ENCODE results near the gene DDX10. TPM values are rescaled to one million over a fixed set of nuclear protein-coding genes. Genes with fewer than 3 reads are reported as not detected.

Gene DDX10
- polyA plus RNA-seq, 1 of the 3 experiments (the other 2 are of a cell fraction), result 35.8 TPM

DNA sequence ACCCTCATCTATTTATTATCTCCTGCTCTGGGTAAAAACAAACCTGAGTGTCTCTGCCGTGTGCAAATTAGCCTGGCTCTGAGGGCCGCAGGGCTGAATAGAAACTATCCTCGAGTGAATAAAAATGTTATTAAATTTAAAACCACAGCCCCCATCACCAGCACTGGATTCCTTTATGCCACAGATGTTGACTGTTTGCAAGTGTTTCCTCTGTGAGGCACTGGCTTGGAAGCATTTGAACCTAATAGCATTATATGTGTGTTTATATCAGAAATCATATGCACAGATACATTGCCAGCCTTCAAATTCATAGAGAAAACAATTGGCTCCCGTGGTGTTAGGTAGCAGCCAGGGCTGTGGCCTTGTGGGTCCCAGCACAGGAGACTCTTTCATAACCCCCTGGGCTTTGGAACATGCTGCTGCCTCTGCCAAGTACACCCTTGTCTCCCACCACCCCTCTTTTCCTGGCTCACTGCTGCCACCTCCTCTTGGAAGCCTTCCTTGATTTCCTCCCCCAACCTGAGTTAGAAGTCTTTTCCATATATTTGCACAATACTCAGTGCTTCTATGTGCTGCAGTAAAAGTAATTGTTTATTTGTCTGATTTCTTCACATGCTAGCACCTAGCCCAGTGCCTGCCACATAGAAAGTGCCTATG is 294.4 kb downstream of the DDX10 start:
- peak overlapping the region; percentile 23 to 38; a peak in 3 of 4 replicates for H3K4me3 ChIP-seq (ENCODE audit: low read depth in 2 of 2, low read length in 1 of 2)
- H4K20me1 ChIP-seq (ENCODE audit: insufficient read depth), result no peaks in the 10 kb centered on the region
- CTCF ChIA-PET, result interaction anchor here (1.0 to 1.9 kb wide), 4 partner anchors 8 to 262 kb away, joined by 3 to 7 read pairs (median 4); no protein-coding TSS in a partner anchor
- peak overlapping the region; percentile 65 for H3K4me2 ChIP-seq
- peak overlapping the region; percentile 85 to 87 for H3K27ac ChIP-seq (ENCODE audit: low read depth in 2 of 2, low read length in 1 of 2)
- H3K36me3 ChIP-seq (replicated peaks in 1 of 2; ENCODE audit: control insufficient read depth in 1 of 2, insufficient read depth in 2 of 2, low read length in 1 of 2), result no peaks in the 10 kb centered on the region
- 21% methylated on average over 4 of the region's 4 CpGs for WGBS (ENCODE audit: low lambda C conversion rate)
- peak overlapping the region; percentile 50; the same call in 1 of the 2 replicates for H3K9ac ChIP-seq
- H3K27me3 ChIP-seq (ENCODE audit: insufficient read depth), result no peaks in the 10 kb centered on the region
- peak overlapping the region; percentile 44; the same call in 1 of the 2 replicates for H2AFZ ChIP-seq (ENCODE audit: low read depth)
- H3K9me2 ChIP-seq, result no peaks in the 10 kb centered on the region
- no peaks in the 10 kb centered on the region for H3K79me2 ChIP-seq (ENCODE audit: insufficient read depth)
- peaks cover 27 to 36% of the 10 kb centered on the region in 2 experiments for H3K4me1 ChIP-seq (ENCODE audit: control insufficient read depth in 1 of 2, insufficient read depth in 2 of 2, low read depth in 1 of 2, low read length in 1 of 2)
- TF ChIP-seq EP300 (IDR thresholded peaks at IDR 0.05; ENCODE audit: borderline replicate concordance in 1 of 2, low read depth in 1 of 2, low read length in 1 of 2) (peak in 1 of 2 experiments; percentile 53; a peak in 1 of 4 replicates), RXRA (IDR thresholded peaks at IDR 0.05; ENCODE audit: borderline replicate concordance, low read depth) (no peak), RFX5 (IDR thresholded peaks at IDR 0.05; ENCODE audit: low read length) (no peak), JUND (IDR thresholded peaks at IDR 0.05) (no peak), POLR2AphosphoS5 (IDR thresholded peaks at IDR 0.05; ENCODE audit: low read depth, low read length) (no peak), TEAD4 (IDR thresholded peaks at IDR 0.05; ENCODE audit: borderline replicate concordance, insufficient read depth) (no peak), YY1 (IDR thresholded peaks at IDR 0.05; ENCODE audit: low read depth) (no peak), FOXM1 (IDR thresholded peaks at IDR 0.05; ENCODE audit: low read depth) (peak; percentile 21; the same call in 1 of the 2 replicates), CHD2 (IDR thresholded peaks at IDR 0.05; ENCODE audit: low read length, partially characterized antibody) (no peak), SIN3A (IDR thresholded peaks at IDR 0.05; ENCODE audit: borderline replicate concordance, low read depth, low read length) (no peak), SMC3 (IDR thresholded peaks at IDR 0.05; ENCODE audit: low read depth, low read length) (no peak), TAF1 (IDR thresholded peaks at IDR 0.05; ENCODE audit: borderline replicate concordance, low read depth, low read length) (no peak), TCF12 (IDR thresholded peaks at IDR 0.05) (no peak), NRF1 (IDR thresholded peaks at IDR 0.05; ENCODE audit: low read depth, low read length) (no peak), RCOR1 (IDR thresholded peaks at IDR 0.05; ENCODE audit: low read length) (peak; percentile 4; the same call in 1 of the 2 replicates), NFIC (IDR thresholded peaks at IDR 0.05; ENCODE audit: borderline replicate concordance) (no peak), GABPA (IDR thresholded peaks at IDR 0.05; ENCODE audit: low read depth) (no peak), ELF1 (IDR thresholded peaks at IDR 0.05) (no peak), MXI1 (IDR thresholded peaks at IDR 0.05; ENCODE audit: low read depth, low read length) (no peak), FOXJ3 (CRISPR knock-in tag; IDR thresholded peaks at IDR 0.05) (no peak), RAD21 (IDR thresholded peaks at IDR 0.05; ENCODE audit: low read length) (0 out of 2 replicates have a peak, but pooled peaks have one; percentile 4), GATA2 (CRISPR knock-in tag; IDR thresholded peaks at IDR 0.05) (peak; percentile 49), EZH2phosphoT487 (IDR thresholded peaks at IDR 0.05; ENCODE audit: borderline replicate concordance, low read depth) (no peak)
- TF ChIP-seq, protein P1, sequence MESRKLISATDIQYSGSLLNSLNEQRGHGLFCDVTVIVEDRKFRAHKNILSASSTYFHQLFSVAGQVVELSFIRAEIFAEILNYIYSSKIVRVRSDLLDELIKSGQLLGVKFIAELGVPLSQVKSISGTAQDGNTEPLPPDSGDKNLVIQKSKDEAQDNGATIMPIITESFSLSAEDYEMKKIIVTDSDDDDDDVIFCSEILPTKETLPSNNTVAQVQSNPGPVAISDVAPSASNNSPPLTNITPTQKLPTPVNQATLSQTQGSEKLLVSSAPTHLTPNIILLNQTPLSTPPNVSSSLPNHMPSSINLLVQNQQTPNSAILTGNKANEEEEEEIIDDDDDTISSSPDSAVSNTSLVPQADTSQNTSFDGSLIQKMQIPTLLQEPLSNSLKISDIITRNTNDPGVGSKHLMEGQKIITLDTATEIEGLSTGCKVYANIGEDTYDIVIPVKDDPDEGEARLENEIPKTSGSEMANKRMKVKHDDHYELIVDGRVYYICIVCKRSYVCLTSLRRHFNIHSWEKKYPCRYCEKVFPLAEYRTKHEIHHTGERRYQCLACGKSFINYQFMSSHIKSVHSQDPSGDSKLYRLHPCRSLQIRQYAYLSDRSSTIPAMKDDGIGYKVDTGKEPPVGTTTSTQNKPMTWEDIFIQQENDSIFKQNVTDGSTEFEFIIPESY (IDR thresholded peaks at IDR 0.05; ENCODE audit: borderline replicate concordance, low read depth), result no peak
- TF ChIP-seq, protein P2, sequence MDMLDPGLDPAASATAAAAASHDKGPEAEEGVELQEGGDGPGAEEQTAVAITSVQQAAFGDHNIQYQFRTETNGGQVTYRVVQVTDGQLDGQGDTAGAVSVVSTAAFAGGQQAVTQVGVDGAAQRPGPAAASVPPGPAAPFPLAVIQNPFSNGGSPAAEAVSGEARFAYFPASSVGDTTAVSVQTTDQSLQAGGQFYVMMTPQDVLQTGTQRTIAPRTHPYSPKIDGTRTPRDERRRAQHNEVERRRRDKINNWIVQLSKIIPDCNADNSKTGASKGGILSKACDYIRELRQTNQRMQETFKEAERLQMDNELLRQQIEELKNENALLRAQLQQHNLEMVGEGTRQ (IDR thresholded peaks at IDR 0.05; ENCODE audit: borderline replicate concordance, low read depth, low read length), result no peak
- TF ChIP-seq, protein P3, sequence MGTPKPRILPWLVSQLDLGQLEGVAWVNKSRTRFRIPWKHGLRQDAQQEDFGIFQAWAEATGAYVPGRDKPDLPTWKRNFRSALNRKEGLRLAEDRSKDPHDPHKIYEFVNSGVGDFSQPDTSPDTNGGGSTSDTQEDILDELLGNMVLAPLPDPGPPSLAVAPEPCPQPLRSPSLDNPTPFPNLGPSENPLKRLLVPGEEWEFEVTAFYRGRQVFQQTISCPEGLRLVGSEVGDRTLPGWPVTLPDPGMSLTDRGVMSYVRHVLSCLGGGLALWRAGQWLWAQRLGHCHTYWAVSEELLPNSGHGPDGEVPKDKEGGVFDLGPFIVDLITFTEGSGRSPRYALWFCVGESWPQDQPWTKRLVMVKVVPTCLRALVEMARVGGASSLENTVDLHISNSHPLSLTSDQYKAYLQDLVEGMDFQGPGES (IDR thresholded peaks at IDR 0.05; ENCODE audit: low read depth, low read length), result no peak
- TF ChIP-seq, protein P4, sequence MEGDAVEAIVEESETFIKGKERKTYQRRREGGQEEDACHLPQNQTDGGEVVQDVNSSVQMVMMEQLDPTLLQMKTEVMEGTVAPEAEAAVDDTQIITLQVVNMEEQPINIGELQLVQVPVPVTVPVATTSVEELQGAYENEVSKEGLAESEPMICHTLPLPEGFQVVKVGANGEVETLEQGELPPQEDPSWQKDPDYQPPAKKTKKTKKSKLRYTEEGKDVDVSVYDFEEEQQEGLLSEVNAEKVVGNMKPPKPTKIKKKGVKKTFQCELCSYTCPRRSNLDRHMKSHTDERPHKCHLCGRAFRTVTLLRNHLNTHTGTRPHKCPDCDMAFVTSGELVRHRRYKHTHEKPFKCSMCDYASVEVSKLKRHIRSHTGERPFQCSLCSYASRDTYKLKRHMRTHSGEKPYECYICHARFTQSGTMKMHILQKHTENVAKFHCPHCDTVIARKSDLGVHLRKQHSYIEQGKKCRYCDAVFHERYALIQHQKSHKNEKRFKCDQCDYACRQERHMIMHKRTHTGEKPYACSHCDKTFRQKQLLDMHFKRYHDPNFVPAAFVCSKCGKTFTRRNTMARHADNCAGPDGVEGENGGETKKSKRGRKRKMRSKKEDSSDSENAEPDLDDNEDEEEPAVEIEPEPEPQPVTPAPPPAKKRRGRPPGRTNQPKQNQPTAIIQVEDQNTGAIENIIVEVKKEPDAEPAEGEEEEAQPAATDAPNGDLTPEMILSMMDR (IDR thresholded peaks at IDR 0.05), result no peak
- TF ChIP-seq, protein P5, sequence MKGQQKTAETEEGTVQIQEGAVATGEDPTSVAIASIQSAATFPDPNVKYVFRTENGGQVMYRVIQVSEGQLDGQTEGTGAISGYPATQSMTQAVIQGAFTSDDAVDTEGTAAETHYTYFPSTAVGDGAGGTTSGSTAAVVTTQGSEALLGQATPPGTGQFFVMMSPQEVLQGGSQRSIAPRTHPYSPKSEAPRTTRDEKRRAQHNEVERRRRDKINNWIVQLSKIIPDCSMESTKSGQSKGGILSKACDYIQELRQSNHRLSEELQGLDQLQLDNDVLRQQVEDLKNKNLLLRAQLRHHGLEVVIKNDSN (IDR thresholded peaks at IDR 0.05; ENCODE audit: borderline replicate concordance, low read depth), result no peak
- no peaks in the 10 kb centered on the region for H3K9me3 ChIP-seq
- peak; percentile 36 for DNase-seq
- peaks cover 31% of the 10 kb centered on the region for H3F3A ChIP-seq (replicated peaks; ENCODE audit: insufficient read depth)
- POLR2A ChIA-PET, result interaction anchor here (0.6 kb wide), 1 partner anchor 950 kb away, joined by 4 read pairs; no protein-coding TSS in a partner anchor

Data from SK-N-SH (cell line).